Measurements from ENCODE around the gene MTFMT. TPM values are rescaled to one million over a fixed set of nuclear protein-coding genes. Genes with fewer than 3 reads are reported as not detected.

MTFMT gene
- total and polyA plus RNA-seq, 2 of the 4 experiments (the other 2 are of a cell fraction) = 8.9 to 21.3 TPM

DNA sequence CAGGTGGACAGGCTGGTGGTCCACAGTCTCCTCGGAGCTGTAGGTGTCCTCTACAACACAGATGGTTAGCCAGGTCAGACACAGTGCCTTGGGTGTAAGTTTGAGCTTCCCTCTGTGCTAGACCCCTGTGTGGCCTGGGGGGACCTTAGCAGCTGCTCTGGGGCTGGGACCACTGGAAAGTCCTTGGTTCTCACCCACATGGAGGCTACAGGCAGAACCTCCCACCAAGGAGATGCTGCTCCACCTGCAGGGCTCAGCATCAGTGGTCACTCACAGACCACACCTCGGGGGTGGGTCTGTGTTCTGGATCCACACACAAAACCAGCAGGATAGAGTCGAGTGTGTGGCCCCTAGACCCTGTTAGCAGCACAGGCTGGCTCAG lies 29.9 kb upstream of the MTFMT start:
- no peak for TF ChIP-seq MXI1 (IDR thresholded peaks at IDR 0.05; ENCODE audit: borderline replicate concordance, low read depth, low read length)
- TF ChIP-seq MAFK (IDR thresholded peaks at IDR 0.05; ENCODE audit: low read depth, low read length) = no peak
- TF ChIP-seq POLR2A (IDR thresholded peaks at IDR 0.05; ENCODE audit: low read depth, low read length) = no peak
- no peak for TF ChIP-seq CEBPB (IDR thresholded peaks at IDR 0.05; ENCODE audit: low read depth, low read length)
- TF ChIP-seq CHD1 (IDR thresholded peaks at IDR 0.05; ENCODE audit: low read depth, low read length) = no peak
- no peak for TF ChIP-seq NFE2L2 (IDR thresholded peaks at IDR 0.05; ENCODE audit: low read depth, low read length)
- no peak for TF ChIP-seq FOS (IDR thresholded peaks at IDR 0.05; ENCODE audit: low read depth, low read length)
- no peak for TF ChIP-seq SMC3 (IDR thresholded peaks at IDR 0.05; ENCODE audit: low read depth, low read length)
- no peak for TF ChIP-seq BHLHE40 (IDR thresholded peaks at IDR 0.05; ENCODE audit: low read depth, low read length)
- TF ChIP-seq MAZ (IDR thresholded peaks at IDR 0.05; ENCODE audit: borderline replicate concordance, low read depth, low read length) = no peak
- no peak for TF ChIP-seq RCOR1 (IDR thresholded peaks at IDR 0.05; ENCODE audit: insufficient replicate concordance, low read length)
- TF ChIP-seq, protein P1, sequence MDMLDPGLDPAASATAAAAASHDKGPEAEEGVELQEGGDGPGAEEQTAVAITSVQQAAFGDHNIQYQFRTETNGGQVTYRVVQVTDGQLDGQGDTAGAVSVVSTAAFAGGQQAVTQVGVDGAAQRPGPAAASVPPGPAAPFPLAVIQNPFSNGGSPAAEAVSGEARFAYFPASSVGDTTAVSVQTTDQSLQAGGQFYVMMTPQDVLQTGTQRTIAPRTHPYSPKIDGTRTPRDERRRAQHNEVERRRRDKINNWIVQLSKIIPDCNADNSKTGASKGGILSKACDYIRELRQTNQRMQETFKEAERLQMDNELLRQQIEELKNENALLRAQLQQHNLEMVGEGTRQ (IDR thresholded peaks at IDR 0.05; ENCODE audit: low read depth, low read length) = no peak
- TF ChIP-seq RFX5 (IDR thresholded peaks at IDR 0.05; ENCODE audit: low read depth, low read length) = no peak
- TF ChIP-seq, protein P2, sequence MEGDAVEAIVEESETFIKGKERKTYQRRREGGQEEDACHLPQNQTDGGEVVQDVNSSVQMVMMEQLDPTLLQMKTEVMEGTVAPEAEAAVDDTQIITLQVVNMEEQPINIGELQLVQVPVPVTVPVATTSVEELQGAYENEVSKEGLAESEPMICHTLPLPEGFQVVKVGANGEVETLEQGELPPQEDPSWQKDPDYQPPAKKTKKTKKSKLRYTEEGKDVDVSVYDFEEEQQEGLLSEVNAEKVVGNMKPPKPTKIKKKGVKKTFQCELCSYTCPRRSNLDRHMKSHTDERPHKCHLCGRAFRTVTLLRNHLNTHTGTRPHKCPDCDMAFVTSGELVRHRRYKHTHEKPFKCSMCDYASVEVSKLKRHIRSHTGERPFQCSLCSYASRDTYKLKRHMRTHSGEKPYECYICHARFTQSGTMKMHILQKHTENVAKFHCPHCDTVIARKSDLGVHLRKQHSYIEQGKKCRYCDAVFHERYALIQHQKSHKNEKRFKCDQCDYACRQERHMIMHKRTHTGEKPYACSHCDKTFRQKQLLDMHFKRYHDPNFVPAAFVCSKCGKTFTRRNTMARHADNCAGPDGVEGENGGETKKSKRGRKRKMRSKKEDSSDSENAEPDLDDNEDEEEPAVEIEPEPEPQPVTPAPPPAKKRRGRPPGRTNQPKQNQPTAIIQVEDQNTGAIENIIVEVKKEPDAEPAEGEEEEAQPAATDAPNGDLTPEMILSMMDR (conservative IDR thresholded peaks at IDR 0.05; ENCODE audit: low read depth, low read length) = no peak
- no peak for TF ChIP-seq RAD21 (IDR thresholded peaks at IDR 0.05; ENCODE audit: low read length)
- TF ChIP-seq, protein P3, sequence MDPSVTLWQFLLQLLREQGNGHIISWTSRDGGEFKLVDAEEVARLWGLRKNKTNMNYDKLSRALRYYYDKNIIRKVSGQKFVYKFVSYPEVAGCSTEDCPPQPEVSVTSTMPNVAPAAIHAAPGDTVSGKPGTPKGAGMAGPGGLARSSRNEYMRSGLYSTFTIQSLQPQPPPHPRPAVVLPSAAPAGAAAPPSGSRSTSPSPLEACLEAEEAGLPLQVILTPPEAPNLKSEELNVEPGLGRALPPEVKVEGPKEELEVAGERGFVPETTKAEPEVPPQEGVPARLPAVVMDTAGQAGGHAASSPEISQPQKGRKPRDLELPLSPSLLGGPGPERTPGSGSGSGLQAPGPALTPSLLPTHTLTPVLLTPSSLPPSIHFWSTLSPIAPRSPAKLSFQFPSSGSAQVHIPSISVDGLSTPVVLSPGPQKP (IDR thresholded peaks at IDR 0.05; ENCODE audit: borderline replicate concordance, low read depth, low read length) = no peak
- no peaks in the 10 kb centered on the region for H3K36me3 ChIP-seq (ENCODE audit: control insufficient read depth, insufficient read depth, low read length)
- BruUV-seq (replicated peaks) = no TSS peak
- H3K9ac ChIP-seq (ENCODE audit: low read depth, low read length) = no peak overlapping the region
- ChIA-PET CTCF (no interaction called here), POLR2A (ENCODE audit: unreplicated experiment) (no interaction called here)
- H3K23ac ChIP-seq (ENCODE audit: low read depth, low read length) = no peak overlapping the region
- H4K8ac ChIP-seq (ENCODE audit: low read depth in 2 of 2, low read length in 2 of 2) = no peak overlapping the region
- H3K4me1 ChIP-seq (ENCODE audit: control insufficient read depth, insufficient read depth, low read length) = peaks cover 11% of the 10 kb centered on the region; the same call in 1 of the 2 replicates
- no peak overlapping the region for H3K56ac ChIP-seq (ENCODE audit: extremely low read depth, insufficient read depth, low read length)
- no peak overlapping the region for H2BK120ac ChIP-seq (ENCODE audit: low read depth, low read length)
- H4K20me1 ChIP-seq (ENCODE audit: insufficient read depth, low read length) = no peaks in the 10 kb centered on the region
- DNase-seq (no peak), ATAC-seq (ENCODE audit: low read depth) (no peak)
- H3K14ac ChIP-seq (replicated peaks; ENCODE audit: low read depth, low read length) = no peak overlapping the region
- no peak overlapping the region for H3K18ac ChIP-seq (ENCODE audit: low read depth, low read length)
- no peak overlapping the region for H2BK5ac ChIP-seq (ENCODE audit: low read depth, low read length, poor library complexity, severe bottlenecking)
- H2AK9ac ChIP-seq (replicated peaks; ENCODE audit: low read depth, low read length, poor library complexity) = no peak overlapping the region
- H3K9me3 ChIP-seq (ENCODE audit: control insufficient read depth, insufficient read depth, low read length) = peaks cover 5% of the 10 kb centered on the region; the same call in 1 of the 2 replicates
- no peak overlapping the region for H4K5ac ChIP-seq (ENCODE audit: low read depth, low read length)
- peaks cover 13% of the 10 kb centered on the region for H3K27me3 ChIP-seq (ENCODE audit: control insufficient read depth, insufficient read depth, low read length)
- no peak overlapping the region for H2AFZ ChIP-seq (replicated peaks; ENCODE audit: low read length, poor library complexity)
- H2AK5ac ChIP-seq (ENCODE audit: low read depth, low read length) = no peak overlapping the region
- no peak overlapping the region for H2BK20ac ChIP-seq (ENCODE audit: low read depth, low read length)
- peaks cover 8% of the 10 kb centered on the region; the same call in 1 of the 2 replicates for H3K9me1 ChIP-seq (ENCODE audit: insufficient read depth, low read length)
- H3K4me3 ChIP-seq (ENCODE audit: insufficient read depth, low read depth, low read length) = no peak overlapping the region
- 40% methylated on average over 1 of the region's 3 CpGs; no CpG with 5 or more reads in 1 of the 2 experiments for WGBS, 2 experiments (ENCODE audit: extremely low coverage in 2 of 2, insufficient read length in 1 of 2)
- dilution Hi-C loops (cut with HindIII; ENCODE audit: low sequenced_read_pairs, unreplicated experiment) = no loop called here
- H2BK15ac ChIP-seq (ENCODE audit: low read depth, low read length) = no peak overlapping the region
- no peak overlapping the region for H3K4me2 ChIP-seq (ENCODE audit: low read depth, low read length)
- no peak overlapping the region for H4K91ac ChIP-seq (ENCODE audit: insufficient read depth, low read depth, low read length)
- in situ Hi-C loops (cut with MboI; ENCODE audit: low sequenced_read_pairs) = no loop called here
- intact Hi-C loops (cut with micrococcal nuclease) = no loop called here
- H3K79me1 ChIP-seq (ENCODE audit: low read depth in 1 of 2, low read length in 2 of 2) = no peaks in the 10 kb centered on the region
- no peak overlapping the region for H3K4ac ChIP-seq (ENCODE audit: low read depth, low read length)
- H3K27ac ChIP-seq (ENCODE audit: insufficient read depth, low read length) = no peak overlapping the region

All from IMR-90 (cell line).